ENCODE measurements around the gene RAB6D.
"Not testable (repeated sequence)": the region's sequence is repeated elsewhere in the genome, so short reads cannot be mapped to it uniquely, and the experiment has no call there.

RAB6D gene

GRCh38 chr2:131322209-131322608 is 41.8 kb downstream of the RAB6D start:
- peaks cover 7% of the 10 kb centered on the region for H3K4me1 Mint-ChIP-seq
- H3K36me3 Mint-ChIP-seq (ENCODE audit: low read depth): no peaks in the 10 kb centered on the region
- TF ChIP-seq CTCF (IDR thresholded peaks at IDR 0.05; ENCODE audit: unreplicated experiment in 3 of 3): no peak
- no peak overlapping the region for H3K4me3 Mint-ChIP-seq
- H3K9me3 Mint-ChIP-seq: peaks cover 9% of the 10 kb centered on the region
- no peak overlapping the region for H3K27ac Mint-ChIP-seq
- peaks cover 7% of the 10 kb centered on the region for H3K27me3 Mint-ChIP-seq (ENCODE audit: low read depth)

- not testable (repeated sequence) for H3K27ac Mint-ChIP-seq; H3K36me3 Mint-ChIP-seq (ENCODE audit: low read depth); H3K9me3 Mint-ChIP-seq; H3K4me1 Mint-ChIP-seq; H3K4me3 Mint-ChIP-seq
- H3K27me3 Mint-ChIP-seq (ENCODE audit: low read depth): peaks cover 13% of the 10 kb centered on the region
These were observed 42.6 kb downstream of the RAB6D start for GRCh38 chr2:131321344-131321743.

- H3K27me3 Mint-ChIP-seq (ENCODE audit: low read depth); H3K4me1 Mint-ChIP-seq; H3K36me3 Mint-ChIP-seq (ENCODE audit: low read depth); H3K27ac Mint-ChIP-seq; H3K4me3 Mint-ChIP-seq; H3K9me3 Mint-ChIP-seq: not testable (repeated sequence)
These were observed 53.0 kb downstream of the RAB6D start for GRCh38 chr2:131311001-131311400.

All from nephron (organoid).